Measurements from ENCODE around the gene MFAP2. TPM values are rescaled to one million over a fixed set of nuclear protein-coding genes. Genes with fewer than 3 reads are reported as not detected.

MFAP2 gene
- total RNA-seq, 1 donor from 2014 or later = not detected

GRCh38 chr1:16981269-16981849 is 939 bp upstream of the MFAP2 start:
- intact Hi-C loops (cut with micrococcal nuclease) = no loop called here

DNA sequence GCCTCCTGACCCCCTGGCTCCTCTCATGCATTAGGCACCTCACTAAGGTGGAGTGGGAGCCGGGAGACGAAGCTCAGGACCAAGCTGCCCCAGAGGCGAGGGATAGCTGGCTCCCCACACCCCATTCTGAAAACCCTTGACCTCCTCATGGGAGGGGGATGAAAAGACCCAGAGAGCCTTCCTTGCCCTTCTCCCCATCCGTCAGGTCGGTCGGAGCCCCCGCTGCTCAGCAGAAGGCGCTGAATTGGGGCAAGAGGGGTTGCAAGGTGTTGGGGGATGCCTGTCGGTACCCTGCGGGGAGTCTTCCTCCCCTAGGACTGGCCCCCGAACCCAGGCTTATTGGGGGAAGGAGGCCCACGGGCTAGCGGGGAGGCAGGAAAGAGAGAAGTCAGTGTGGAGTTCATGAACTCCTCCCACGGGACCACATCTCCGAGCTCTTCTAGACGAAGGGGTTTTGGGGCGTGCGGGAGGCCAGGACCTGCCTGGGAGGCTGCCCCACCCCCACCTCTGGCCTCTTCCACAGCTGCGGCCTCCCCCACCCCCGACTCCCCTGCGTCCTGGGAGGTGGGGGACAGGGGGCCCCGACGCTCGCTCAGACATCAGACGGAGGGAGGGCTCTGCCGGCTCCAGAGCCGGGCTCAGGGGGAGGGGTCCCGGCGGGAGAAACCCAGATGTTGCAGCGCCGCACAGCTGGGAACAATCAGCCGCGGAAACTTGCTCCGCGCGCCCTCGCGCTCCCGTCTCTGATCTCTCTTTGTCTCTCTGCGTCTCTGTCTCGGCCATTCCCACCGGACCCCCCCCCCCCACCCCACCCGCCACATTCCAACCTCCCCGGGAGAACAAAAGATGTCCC is 719 bp downstream of the MFAP2 start:
- intact Hi-C loops (cut with micrococcal nuclease) = no loop called here

- intact Hi-C loops (cut with micrococcal nuclease) = no loop called here
Observed at GRCh38 chr1:16978567-16979474, 1.6 kb downstream of the MFAP2 start.

GRCh38 chr1:16978139-16978538 is 2.3 kb downstream of the MFAP2 start:
- intact Hi-C loops (cut with micrococcal nuclease) = no loop called here

DNA sequence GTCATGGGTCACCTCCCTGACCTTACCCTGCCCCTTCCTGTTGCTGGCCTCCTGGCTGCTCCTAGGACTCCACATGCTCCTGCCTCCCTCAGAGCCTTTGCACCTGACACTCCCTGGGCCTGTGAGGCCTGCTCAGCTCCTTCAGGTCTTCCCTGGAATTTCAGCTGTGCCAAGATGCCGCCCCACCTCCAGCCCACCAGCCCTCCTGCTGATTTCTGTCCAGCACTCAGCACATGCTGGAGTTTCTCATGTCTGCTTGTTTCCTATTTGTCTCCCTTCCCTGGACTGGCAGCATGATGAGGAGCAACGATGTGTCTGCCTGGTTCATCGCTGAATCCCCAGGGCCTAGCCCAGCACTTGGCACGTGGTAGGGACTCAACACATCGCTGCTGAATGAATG is 3.0 kb downstream of the MFAP2 start:
- intact Hi-C loops (cut with micrococcal nuclease) = no loop called here

DNA sequence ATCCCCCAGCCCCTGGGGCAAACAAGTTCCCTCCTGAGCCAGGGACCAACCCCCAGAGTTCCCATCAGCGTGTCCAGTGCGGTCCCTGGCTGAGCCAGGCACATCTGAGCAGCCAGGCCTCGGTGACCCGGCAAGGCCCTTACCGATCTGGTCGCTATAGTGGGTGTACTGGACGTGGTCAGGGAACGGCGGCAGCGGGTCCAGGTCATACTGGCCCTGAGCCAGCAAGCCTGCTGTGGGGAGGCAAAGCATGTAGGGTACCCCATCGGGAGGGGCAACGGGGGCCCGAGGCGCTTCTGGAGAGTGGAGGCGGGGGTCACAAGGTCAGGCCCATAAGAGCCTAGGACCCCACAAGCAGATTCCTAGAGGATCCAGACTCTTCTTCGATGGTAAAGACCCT is 3.5 kb downstream of the MFAP2 start:
- intact Hi-C loops (cut with micrococcal nuclease) = no loop called here

DNA sequence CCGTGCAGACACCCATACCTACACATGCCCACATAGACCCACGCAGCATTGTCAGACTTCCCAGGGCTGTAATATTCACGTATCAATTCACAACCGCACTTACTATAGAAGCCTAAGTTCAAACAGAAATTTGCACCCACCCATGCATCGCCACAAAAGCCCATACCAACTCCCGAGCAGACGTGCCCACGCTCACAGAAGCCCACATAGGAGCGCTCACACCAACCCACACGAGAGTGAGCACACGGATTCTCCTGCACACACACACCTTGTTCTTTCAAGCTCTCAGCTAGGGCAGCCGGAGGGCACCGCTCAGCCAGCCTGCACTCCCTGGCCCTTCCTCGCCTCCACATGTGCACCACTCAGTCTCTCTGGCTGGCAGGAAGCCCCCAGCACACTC is 4.6 kb downstream of the MFAP2 start:
- intact Hi-C loops (cut with micrococcal nuclease) = no loop called here

DNA sequence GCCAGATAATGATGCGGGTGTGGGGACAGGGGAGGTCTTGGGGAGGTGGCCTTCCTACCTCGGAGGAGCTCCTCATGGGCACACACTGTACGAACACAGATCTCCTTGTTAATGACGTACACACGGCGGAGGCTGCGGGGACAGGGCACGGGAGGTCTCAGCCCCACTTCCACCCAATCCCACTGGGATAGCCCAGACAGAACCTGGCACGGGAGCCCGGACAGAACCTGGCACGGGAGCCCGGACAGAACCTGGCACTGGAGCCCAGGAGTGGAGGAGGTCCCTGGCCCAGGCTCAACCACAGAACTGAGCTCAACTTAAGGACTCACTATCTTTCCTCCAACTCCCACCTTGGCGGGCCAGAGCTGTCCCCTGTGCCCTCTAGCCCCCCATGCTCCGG is 5.2 kb downstream of the MFAP2 start:
- intact Hi-C loops (cut with micrococcal nuclease) = no loop called here

GRCh38 chr1:16973215-16973614 is 7.2 kb downstream of the MFAP2 start:
- intact Hi-C loops (cut with micrococcal nuclease) = no loop called here

DNA sequence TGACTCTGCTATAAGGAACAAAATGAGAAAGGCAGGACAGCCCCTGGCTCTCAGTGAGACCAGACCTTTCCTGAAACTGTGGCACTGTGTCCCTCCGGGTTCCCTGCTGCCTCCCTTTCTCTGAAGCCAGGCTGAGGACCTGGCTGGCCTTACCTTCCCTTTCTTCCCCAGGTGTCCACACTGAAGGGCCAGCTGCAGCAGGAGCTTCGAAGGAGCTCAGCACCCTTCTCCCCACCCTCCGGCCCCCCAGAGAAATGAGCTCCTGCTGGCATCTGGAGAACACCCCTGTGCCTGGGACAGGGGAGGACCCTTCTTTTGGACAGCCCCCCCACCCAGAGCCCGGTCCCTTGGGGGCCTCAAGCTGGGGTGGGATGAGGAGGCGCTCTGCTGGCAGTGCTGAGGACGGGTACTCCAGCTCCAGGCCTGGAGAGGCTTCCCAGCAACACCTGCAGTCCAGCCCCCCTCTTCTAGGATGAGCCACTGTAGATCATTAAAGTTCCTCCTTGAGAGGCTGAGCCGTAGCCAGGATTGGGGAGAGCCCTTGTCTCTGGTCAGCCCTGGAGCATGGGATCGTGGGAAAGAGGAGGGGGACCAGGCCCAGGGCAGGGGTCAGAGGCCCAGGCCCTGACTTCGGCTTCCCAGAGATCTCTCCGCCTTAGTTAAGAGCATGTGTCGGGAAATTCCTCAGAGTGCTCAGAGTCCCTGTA is 8.1 kb downstream of the MFAP2 start:
- intact Hi-C loops (cut with micrococcal nuclease) = no loop called here

- intact Hi-C loops (cut with micrococcal nuclease) = no loop called here
Observed at GRCh38 chr1:16971341-16972188, 8.9 kb downstream of the MFAP2 start.

DNA sequence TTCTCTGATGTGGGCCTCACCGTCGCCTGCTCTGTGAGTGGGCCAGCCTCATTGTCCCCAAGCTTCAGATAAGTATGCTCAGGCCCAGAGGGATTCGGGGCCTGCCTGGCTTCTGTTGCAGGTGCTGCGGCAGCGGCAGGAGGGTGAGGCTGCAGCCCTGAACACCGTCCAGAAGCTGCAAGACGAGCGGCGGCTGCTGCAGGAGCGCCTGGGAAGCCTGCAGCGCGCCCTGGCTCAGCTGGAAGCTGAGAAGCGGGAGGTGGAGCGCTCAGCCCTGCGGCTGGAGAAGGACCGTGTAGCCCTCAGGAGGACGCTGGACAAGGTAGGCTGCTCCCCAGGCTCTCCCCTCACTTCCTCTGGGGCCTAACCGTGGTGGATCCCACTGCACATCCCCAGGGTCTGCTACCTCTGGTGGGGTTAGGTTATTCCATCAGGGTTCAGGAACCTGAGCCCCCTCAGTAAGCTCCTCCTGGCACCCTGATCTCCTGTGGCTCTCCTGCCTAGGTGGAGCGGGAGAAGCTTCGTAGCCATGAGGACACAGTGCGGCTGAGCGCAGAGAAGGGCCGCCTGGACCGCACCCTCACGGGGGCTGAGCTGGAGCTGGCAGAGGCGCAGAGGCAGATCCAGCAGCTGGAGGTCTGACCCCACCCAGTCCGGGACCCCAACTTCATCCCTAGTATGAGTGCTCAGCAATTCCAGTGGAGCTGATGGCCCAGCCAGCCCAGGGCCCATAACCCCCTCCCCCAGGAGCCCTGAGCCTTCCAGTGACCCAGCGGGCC is 10.1 kb downstream of the MFAP2 start:
- intact Hi-C loops (cut with micrococcal nuclease) = no loop called here

DNA sequence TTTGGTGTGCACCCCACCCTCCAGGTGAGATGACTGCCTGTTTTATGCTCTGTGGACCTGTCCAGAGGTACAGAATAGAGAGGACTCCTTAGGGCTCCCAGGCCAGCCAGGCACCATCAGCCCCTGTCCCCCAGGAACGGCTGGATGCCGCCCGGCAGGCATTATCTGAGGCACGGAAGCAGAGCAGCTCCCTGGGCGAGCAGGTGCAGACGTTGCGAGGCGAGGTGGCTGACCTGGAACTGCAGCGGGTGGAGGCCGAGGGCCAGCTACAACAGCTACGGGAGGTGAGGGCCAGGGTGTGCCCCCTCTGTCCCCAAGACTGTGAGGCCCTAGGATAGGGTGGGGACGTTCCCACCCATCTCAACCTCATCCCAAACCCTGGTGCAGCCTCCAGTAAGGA is 10.8 kb downstream of the MFAP2 start:
- intact Hi-C loops (cut with micrococcal nuclease) = no loop called here

GRCh38 chr1:16969057-16969611 is 11.3 kb downstream of the MFAP2 start:
- intact Hi-C loops (cut with micrococcal nuclease) = no loop called here

DNA sequence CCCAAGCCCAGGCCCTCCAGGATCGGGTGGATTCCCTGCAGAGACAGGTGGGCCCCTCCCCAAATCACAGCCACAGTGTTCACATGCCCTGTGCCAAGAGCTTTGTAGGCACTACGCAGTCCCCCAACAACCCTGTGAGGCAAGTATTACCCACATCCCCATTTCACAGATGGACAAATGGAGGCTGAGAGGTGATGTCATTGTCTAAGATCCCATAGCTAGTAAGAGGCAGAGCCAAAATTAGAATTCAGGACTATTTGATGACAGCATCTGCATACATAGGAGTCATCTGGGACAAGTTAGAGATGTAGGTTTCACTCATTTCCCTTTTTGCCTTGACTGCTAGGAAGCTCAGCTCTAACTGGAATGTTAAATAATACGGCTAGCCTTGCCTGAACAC is 12.0 kb downstream of the MFAP2 start:
- intact Hi-C loops (cut with micrococcal nuclease) = no loop called here

- intact Hi-C loops (cut with micrococcal nuclease) = no loop called here
Observed at GRCh38 chr1:16967962-16968361, 12.5 kb downstream of the MFAP2 start.

DNA sequence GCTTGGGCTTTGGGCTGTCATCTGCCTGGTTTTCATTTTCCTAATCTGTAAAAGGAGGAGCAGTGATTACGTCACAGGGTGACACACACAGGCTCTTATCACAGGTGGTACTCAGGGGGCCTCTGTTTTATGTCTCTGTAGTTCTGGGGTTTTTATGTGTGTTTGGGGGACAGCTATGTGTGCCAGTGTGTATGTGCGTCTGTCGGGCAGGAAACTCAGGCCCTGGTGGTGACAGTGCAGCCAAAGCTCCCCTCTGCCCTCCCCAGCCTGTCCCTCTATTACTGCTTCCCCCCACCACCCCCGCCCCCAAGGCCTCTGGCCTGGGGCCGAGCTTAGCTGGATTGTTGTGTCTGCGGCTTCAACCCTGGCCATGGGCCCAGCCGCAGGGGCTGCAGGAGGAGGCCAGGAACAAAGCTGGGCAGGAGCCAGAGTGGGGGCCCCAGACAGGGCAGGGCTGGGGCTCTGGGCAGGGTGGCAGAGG is 13.3 kb downstream of the MFAP2 start:
- intact Hi-C loops (cut with micrococcal nuclease) = no loop called here

GRCh38 chr1:16966282-16966681 is 14.1 kb downstream of the MFAP2 start:
- intact Hi-C loops (cut with micrococcal nuclease) = no loop called here

- intact Hi-C loops (cut with micrococcal nuclease) = no loop called here
Observed at GRCh38 chr1:16965486-16966067, 14.8 kb downstream of the MFAP2 start.

Data from T-helper 2 cell treated with Interferon-gamma antibody and Interleukin-4, amounts not matched to agents 100 ng/mL and 5 ng/mL, for 36 hours (primary cell).